ENCODE results near the gene ADAD2.

The ADAD2 gene

DNA sequence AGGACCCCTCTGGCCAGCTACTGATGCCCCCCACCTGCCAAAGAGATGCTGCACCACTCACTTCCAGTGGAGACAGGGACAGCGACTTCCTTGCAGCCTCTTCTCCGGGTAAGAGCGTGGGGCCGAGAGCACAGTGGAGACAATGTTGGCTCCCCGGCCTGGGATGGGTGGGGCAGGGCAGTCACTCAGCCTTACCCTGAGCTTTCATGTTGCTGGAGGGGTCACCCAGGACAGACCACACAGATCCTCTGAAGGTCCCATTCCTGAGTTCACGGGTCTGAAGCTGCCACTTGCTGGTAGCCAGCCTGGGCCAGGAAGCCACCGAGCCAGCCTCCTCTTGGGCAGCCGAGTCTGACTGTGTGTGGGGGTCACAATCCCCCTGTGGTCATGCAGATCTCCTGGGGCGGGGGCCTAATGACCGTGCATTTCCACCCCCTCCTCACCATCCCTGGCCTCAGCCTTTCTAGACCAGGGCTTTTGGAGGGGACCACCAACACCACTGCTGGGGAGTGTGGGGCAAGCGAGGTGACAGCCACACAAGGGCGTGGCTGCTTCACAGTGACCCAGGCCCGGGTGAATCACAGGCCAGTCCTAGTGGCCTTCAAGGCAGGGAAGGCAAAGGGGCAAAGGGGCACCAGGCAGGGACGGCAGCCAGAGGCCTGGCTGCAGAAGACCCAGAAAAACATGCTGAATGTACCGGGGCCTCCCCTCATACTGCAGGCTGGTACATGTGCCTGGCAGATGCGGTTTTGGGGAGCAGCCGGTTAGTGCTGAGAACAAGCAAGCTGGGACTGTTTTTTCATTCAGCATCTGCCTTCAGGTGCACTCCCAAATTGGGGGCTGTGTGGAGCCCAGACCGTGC is 14.5 kb upstream of the ADAD2 start:
- TF ChIP-seq, protein P1, sequence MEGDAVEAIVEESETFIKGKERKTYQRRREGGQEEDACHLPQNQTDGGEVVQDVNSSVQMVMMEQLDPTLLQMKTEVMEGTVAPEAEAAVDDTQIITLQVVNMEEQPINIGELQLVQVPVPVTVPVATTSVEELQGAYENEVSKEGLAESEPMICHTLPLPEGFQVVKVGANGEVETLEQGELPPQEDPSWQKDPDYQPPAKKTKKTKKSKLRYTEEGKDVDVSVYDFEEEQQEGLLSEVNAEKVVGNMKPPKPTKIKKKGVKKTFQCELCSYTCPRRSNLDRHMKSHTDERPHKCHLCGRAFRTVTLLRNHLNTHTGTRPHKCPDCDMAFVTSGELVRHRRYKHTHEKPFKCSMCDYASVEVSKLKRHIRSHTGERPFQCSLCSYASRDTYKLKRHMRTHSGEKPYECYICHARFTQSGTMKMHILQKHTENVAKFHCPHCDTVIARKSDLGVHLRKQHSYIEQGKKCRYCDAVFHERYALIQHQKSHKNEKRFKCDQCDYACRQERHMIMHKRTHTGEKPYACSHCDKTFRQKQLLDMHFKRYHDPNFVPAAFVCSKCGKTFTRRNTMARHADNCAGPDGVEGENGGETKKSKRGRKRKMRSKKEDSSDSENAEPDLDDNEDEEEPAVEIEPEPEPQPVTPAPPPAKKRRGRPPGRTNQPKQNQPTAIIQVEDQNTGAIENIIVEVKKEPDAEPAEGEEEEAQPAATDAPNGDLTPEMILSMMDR (IDR thresholded peaks at IDR 0.05; ENCODE audit: insufficient read depth, missing control alignments), result no peak
- FAIRE-seq (no peak), DNase-seq (ENCODE audit: insufficient read length, low spot score) (no peak)

DNA sequence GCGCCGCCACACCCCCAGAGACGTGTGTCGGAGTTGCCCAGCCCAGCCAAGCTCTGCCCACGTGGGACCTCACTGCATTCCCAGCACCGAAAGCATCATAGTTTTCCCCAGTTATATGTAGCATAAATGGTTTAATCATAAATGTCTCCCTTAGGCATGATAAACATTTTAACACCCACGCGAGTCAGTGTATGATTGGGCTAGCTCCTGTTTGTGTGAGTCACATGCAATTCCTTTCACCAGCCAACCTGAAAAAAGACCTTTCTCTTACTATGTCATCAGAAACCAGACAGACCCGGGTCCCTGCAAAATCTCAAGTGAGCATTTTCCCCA is 13.2 kb upstream of the ADAD2 start:
- TF ChIP-seq, protein P1 (IDR thresholded peaks at IDR 0.05; ENCODE audit: insufficient read depth, missing control alignments), result no peak
- DNase-seq (ENCODE audit: insufficient read length, low spot score), result no peak
- no peak for FAIRE-seq

DNA sequence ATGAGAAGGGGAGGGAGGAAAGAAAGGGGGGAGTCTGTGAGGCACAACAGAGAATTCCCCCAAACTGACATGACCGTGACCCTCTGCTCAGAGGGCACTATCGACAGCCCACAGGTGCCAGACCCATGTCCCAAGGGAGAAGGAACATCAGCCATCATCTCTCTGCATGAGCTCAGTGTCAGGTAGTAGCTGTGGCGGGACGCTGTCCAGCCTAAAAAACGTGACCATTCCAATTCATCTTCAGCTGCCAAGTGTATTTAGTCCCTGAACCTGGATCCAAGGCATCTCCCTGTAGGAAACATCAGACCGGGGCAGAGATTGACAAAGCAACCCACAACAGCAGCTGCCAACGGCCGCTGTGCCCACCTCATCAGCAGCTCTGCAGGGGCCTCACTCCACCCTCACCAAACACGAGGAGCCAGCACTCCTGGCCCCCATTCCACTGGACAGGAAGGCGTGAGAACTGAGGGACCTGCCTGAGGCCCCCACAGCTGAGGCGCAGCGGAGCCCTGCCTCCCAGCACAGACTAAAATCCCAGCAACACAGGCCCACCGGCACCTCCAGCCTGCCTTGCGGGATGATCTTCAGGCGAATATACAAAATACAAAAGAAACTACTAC is 12.7 kb upstream of the ADAD2 start:
- FAIRE-seq (no peak), DNase-seq (ENCODE audit: insufficient read length, low spot score) (no peak)
- TF ChIP-seq, protein P1 (IDR thresholded peaks at IDR 0.05; ENCODE audit: insufficient read depth, missing control alignments), result no peak

DNA sequence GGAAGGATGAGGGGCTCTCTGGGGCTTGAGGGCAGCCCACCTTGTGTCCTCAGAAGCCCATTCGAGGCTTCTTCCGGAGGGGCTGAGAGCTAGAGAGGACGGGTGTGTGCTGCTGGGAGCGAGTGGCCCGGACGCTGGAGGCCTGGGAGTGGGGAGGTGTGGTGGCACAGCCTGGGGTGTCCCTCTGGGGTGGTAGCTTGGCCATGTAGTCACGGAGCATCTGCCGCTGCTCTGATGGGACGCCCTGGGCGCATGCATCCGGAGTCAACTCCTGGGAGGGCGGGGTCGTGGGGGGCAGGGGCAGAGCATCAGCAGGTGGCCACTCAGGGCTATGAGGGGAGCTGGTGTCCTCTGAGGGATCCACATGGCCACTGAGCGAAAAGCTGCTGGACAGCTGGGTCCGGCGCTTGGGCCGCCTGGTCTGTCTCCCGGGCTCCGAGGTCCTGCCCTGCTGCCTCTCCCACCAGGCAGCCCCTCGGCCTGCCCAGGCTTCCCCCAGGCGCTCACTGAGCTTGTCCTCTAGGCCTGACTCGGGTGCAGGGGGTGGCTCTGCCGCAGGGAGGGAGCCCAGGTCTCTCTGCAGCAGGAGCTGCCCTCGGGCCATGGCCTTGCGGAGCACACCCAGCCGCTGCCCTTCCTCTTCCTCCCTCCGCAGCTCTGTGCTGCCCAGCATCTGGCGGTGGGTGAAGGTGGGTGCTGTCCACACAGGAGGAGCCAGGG is 11.9 kb upstream of the ADAD2 start:
- DNase-seq (ENCODE audit: insufficient read length, low spot score) (no peak), FAIRE-seq (no peak)
- TF ChIP-seq, protein P1 (IDR thresholded peaks at IDR 0.05; ENCODE audit: insufficient read depth, missing control alignments), result no peak

DNA sequence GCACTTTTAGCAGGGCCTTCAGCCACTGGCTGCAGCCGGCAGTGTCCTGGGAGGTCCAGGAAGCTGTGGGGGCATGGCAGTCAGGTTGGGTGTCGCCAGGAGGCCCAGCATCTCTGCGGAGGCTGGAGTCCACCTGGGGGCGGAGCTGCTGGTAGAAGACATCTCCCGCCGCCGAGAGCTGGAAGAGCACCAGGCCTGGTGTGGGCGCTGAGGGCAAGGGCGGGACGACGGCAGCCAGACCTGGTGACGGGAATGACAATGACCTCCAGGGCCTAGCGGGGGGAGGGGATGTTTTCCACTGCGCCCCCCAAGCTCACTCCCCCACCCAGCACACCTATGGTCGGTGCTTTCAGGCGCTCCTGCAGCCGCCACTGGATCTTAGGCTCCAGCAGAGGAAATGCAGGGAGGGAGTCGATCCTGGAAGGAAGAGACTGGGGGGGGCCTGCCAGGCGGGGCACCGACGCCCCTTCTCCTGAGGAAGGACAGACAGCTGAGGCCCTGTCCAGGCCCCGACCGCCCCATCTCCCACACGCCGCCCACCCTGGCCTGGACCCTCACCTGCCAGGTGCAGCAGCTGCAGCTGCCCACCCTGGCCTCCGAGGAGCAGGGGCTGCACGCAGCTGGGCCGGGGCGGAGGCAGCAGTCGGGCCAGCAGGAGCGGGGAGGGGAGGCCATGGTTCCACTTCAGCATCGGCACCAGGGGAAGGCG is 11.2 kb upstream of the ADAD2 start:
- TF ChIP-seq, protein P1 (IDR thresholded peaks at IDR 0.05; ENCODE audit: insufficient read depth, missing control alignments), result no peak
- FAIRE-seq, result no peak
- DNase-seq (ENCODE audit: insufficient read length, low spot score), result no peak

DNA sequence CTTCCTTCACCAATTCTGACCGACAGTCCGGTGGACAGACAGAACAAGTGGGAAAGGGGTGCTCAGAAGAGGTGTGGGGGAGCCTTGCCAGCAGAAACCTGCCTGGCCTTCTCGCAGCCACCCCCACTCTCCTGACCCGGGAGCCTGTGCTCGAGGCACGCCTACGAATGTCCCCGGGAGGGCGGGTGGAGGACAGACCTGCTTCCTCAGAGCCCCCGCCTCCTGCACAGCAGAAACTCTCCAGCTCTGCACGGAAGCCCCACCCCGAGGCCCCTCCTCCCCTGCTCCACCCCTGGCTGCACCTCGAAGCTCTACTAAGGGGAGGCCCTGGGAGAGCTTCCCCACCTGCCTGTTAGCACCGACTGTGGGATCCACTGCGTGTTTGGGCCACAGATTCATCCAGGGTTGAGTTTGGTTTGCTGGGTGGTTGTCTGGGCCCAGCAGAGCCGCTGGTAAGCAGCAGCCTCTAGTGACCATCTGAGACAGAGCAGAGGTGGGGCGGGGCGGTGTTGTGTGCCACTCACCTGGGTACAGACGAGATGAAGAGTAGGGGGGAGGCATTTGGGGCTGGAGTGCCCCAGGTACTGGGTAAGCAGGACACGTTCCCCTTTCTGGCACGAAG is 10.3 kb upstream of the ADAD2 start:
- TF ChIP-seq, protein P1 (IDR thresholded peaks at IDR 0.05; ENCODE audit: insufficient read depth, missing control alignments), result no peak
- FAIRE-seq (no peak), DNase-seq (ENCODE audit: insufficient read length, low spot score) (no peak)
